ENCODE data around the gene ZNF407. TPM values are rescaled to one million over a fixed set of nuclear protein-coding genes. Genes with fewer than 3 reads are reported as not detected.

Gene ZNF407
- polyA plus RNA-seq, 1 experiment: 2.8 TPM

GRCh38 chr18:74784752-74785151 is 187.1 kb downstream of the ZNF407 start:
- no peak for TF ChIP-seq CTCF (IDR thresholded peaks at IDR 0.05; ENCODE audit: insufficient read depth, low read depth, low read length)
- ChIA-PET POLR2A (no interaction called here), CTCF (interaction anchor here (0.8 to 1.4 kb wide), 2 partner anchors 12 kb away, joined by 3 to 5 read pairs; no protein-coding TSS in a partner anchor)
- Histone ChIP-seq H3K36me3 (ENCODE audit: control insufficient read depth, insufficient read depth, low read length) (no peaks in the 10 kb centered on the region), H3K4me3 (ENCODE audit: low read depth, low read length) (no peak overlapping the region), H3K27me3 (ENCODE audit: control insufficient read depth, insufficient read depth, low read length) (no peaks in the 10 kb centered on the region)
- no peak for DNase-seq (ENCODE audit: low read depth)

- H3K27me3 ChIP-seq (ENCODE audit: control insufficient read depth, insufficient read depth, low read length): no peaks in the 10 kb centered on the region
- no peaks in the 10 kb centered on the region for H3K36me3 ChIP-seq (ENCODE audit: control insufficient read depth, insufficient read depth, low read length)
- no peak overlapping the region for H3K4me3 ChIP-seq (ENCODE audit: low read depth, low read length)
- no peak for DNase-seq (ENCODE audit: low read depth)
- no peak for TF ChIP-seq CTCF (IDR thresholded peaks at IDR 0.05; ENCODE audit: insufficient read depth, low read depth, low read length)
- ChIA-PET POLR2A (no interaction called here), CTCF (interaction anchor here (0.6 to 0.8 kb wide), 2 partner anchors 11 to 131 kb away, joined by 3 read pairs; no protein-coding TSS in a partner anchor)
Measured at GRCh38 chr18:74785632-74786031, 188.0 kb downstream of the ZNF407 start.

- no peak for TF ChIP-seq CTCF (IDR thresholded peaks at IDR 0.05; ENCODE audit: insufficient read depth, low read depth, low read length)
- no peak overlapping the region for H3K4me3 ChIP-seq (ENCODE audit: low read depth, low read length)
- POLR2A ChIA-PET: no interaction called here
- no peaks in the 10 kb centered on the region for H3K36me3 ChIP-seq (ENCODE audit: control insufficient read depth, insufficient read depth, low read length)
- no peak for DNase-seq (ENCODE audit: low read depth)
- H3K27me3 ChIP-seq (ENCODE audit: control insufficient read depth, insufficient read depth, low read length): no peaks in the 10 kb centered on the region
- CTCF ChIA-PET: no interaction called here
Measured at GRCh38 chr18:74788657-74789056, 191.0 kb downstream of the ZNF407 start.

- POLR2A ChIA-PET: no interaction called here
- H3K36me3 ChIP-seq (ENCODE audit: control insufficient read depth, insufficient read depth, low read length): no peaks in the 10 kb centered on the region
- no peak for TF ChIP-seq CTCF (IDR thresholded peaks at IDR 0.05; ENCODE audit: insufficient read depth, low read depth, low read length)
Measured at GRCh38 chr18:74789078-74789477, 191.4 kb downstream of the ZNF407 start.

GRCh38 chr18:74790451-74790850 is 192.8 kb downstream of the ZNF407 start:
- DNase-seq (ENCODE audit: low read depth): no peak
- ChIA-PET CTCF (no interaction called here), POLR2A (no interaction called here)
- H3K36me3 ChIP-seq (ENCODE audit: control insufficient read depth, insufficient read depth, low read length): no peaks in the 10 kb centered on the region
- no peaks in the 10 kb centered on the region for H3K27me3 ChIP-seq (ENCODE audit: control insufficient read depth, insufficient read depth, low read length)
- no peak for TF ChIP-seq CTCF (IDR thresholded peaks at IDR 0.05; ENCODE audit: insufficient read depth, low read depth, low read length)
- no peak overlapping the region for H3K4me3 ChIP-seq (ENCODE audit: low read depth, low read length)

More at GRCh38 chr18:74789078-74789477, 191.4 kb downstream of the ZNF407 start:
- H3K27me3 ChIP-seq (ENCODE audit: control insufficient read depth, insufficient read depth, low read length): no peaks in the 10 kb centered on the region
- no peak overlapping the region for H3K4me3 ChIP-seq (ENCODE audit: low read depth, low read length)
- DNase-seq (ENCODE audit: low read depth): no peak
- CTCF ChIA-PET: no interaction called here
